GM19023 (cell line): ENCODE data around the gene GRAMD1C.

ENCODE experiments used
- ATAC-seq: cut with Tn5 transposase; IDR thresholded peaks from one replicate; pipeline ENCODE4 v1.9.1; 2021; ENCODE audit warnings: mild to moderate bottlenecking, moderate library complexity; ENCODE audit not compliant: unreplicated experiment

GRAMD1C gene

DNA sequence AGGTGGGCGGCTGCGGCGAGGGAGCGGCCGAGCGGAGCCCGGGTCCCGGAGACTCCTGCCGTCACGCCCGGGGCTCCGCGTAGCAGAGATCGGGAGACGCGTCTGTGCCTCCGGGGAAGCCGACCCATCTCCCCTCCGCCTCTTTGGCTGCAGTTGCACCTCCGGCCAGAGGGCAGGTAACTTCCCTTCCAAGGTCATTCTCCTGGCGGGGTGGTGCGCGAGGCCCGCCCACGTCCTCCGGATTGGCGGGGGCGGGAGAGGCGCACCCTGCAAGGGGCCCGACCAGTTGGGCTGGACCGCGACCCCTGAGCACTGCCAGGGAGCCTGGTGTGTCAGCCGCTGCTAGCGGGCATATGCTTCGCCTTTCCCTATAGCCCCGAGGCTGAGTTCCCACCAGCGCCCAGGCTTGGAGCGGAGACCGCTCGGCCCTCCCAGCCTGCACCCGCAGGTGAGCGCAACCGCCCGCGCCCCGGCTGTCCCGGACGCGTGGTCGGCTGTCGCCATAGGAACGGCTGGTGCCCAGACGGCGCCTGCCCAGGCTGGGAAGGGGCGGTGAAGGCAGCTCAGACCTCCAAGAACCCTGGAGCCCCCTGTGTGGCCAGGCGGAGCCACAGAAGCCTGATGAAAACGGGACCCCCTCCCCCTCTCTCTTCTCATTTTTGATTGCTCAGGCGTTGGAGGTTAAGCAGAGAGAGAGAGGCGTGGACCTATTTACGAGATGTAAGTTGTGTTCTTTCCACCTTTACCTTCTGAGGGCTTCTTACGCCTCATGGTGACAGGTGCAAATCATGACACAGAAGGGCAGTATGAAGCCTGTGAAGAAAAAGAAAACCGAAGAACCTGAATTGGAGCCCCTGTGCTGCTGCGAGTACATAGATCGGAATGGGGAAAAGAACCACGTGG, 109.7 kb downstream of the GRAMD1C start:
- peak; percentile 49 for ATAC-seq

DNA sequence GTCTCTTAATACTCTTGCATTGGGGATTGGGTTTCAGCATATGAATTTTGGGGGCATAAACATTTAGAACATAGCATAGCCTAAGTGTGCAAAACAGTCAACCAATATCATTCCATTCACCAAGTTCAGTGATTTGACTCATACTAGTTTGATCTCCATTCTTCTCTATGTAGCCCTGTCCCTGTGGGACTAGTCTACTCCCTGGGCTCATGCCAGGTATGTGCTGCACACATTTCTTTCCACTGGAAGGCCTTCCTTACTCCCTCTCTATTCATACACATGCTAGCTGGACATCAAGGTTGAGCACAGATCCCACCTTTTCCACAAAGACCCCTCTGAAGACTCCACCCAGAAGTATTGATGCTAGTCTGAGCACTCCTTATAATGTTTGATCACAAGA, 114.3 kb downstream of the GRAMD1C start:
- ATAC-seq: no peak

GRCh38 chr3:113953677-113954076, 115.1 kb downstream of the GRAMD1C start:
- ATAC-seq: no peak

DNA sequence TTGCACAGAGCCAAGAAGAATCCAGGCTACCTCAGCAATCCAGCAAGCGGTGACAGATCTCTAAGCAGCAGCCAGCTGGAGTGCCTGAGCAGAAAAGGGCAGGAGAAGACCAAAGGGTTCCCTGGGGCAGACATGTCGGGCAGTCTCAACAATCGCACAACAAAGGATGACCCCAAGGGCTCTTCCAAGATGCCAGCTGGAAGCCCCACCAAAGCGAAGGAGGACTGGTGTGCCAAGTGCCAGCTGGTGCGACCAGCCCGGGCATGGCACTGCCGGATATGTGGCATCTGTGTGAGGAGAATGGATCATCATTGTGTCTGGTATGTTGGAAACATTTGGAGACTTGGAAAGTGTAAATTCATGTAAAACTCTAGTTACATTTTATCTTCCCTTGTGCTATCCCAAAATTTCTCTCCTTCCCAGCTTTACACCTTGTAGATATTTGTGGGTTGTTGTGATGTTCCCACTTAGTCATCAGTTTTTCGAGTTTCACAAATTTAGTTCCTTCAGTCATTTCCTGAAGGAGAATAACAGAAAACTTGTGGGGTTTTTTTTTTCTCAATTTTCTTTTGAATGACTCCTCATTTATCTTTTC, 115.6 kb downstream of the GRAMD1C start:
- no peak for ATAC-seq

- ATAC-seq: no peak
Measured at GRCh38 chr3:113963879-113964278, 125.3 kb downstream of the GRAMD1C start.

DNA sequence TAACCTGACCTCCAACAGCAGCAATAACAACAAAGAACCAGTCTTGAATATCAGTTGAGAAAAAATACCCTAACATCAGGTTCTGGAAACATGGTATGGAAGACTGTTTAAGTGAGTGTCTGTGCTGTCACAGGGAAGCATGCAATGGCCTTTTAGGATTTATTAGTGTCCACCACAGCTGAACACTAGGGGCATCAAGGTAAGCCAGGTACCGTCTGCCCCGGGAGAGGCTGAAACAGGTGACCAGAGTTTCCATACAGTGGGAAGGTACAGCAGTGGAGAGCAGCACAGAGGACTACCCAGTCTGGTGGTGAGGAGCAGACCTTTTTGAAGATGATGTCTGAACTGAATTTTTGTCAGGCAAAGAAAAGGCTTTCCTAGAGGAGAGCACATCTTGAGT, 127.6 kb downstream of the GRAMD1C start:
- ATAC-seq: no peak

GRCh38 chr3:113968986-113969385, 130.4 kb downstream of the GRAMD1C start:
- no peak for ATAC-seq

- ATAC-seq: no peak
Measured at GRCh38 chr3:113977822-113978221, 139.2 kb downstream of the GRAMD1C start.

- ATAC-seq: no peak
Measured at GRCh38 chr3:113979916-113980315, 141.3 kb downstream of the GRAMD1C start.

- no peak for ATAC-seq
Measured at GRCh38 chr3:113981803-113982202, 143.2 kb downstream of the GRAMD1C start.

DNA sequence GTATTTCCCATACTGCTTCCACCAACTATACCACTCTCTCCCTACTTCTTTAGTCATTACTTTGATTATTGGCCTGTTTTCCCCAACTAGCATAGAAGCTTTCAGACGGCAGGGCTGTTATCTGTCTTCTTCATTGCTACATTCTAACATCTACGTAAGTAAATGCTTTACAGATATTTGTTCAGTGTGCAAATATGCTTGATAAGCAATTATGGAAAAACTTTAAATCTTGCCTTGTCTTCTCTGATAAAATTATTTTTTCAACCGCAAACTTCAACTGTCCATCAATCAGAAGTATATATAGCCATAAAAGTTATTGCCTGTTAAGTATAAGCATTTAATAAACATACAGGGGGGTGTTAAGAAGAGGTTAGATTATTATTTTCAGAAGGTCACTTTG, 145.0 kb downstream of the GRAMD1C start:
- ATAC-seq: no peak

DNA sequence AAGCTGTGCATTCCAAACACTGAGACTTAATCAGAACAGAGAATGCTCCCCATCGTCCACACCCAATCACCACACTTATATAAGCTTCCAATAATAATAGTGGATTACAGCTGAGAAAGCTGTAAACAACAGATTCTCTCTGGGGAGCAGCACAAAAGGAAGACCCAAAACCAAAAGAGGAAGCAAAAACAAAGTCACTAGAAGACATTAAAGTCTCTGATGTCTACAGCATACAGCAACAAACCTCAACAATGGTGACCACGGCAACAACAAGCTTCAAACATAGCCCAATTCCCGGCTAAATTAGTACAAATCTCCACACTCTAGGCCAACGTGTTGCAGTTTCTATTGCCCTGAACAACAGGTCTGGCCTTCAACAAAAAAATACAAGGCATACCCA, 147.0 kb downstream of the GRAMD1C start:
- no peak for ATAC-seq
